Chondrocyte (in vitro differentiated cells): ENCODE results near the gene CREB5. TPM values are rescaled to one million over a fixed set of nuclear protein-coding genes. Genes with fewer than 3 reads are reported as not detected.

Experiments
- DNase-seq: peaks from one replicate; pipeline ENCODE4 v3.0.0; 2021; ENCODE audit warnings: mixed read lengths, low spot score
- H3K27ac Mint-ChIP-seq: one replicate; pipeline ENCODE4 v1.8.0; 2021; ENCODE audit warnings: mild to moderate bottlenecking, moderate library complexity, mixed read lengths; ENCODE audit not compliant: unreplicated experiment
- H3K27me3 Mint-ChIP-seq: 2 replicates; pipeline ENCODE4 v1.8.0; 2021; ENCODE audit warnings: low read depth, mixed read lengths
- H3K36me3 Mint-ChIP-seq: 2 replicates; pipeline ENCODE4 v1.8.0; 2021; ENCODE audit warnings: low read depth, mixed read lengths
- H3K4me1 Mint-ChIP-seq: 2 replicates; pipeline ENCODE4 v1.8.0; 2021; ENCODE audit warnings: low read depth, mild to moderate bottlenecking, mixed read lengths
- H3K4me3 Mint-ChIP-seq: one replicate; pipeline ENCODE4 v1.8.0; 2021; ENCODE audit warnings: mild to moderate bottlenecking, moderate library complexity, mixed read lengths; ENCODE audit not compliant: unreplicated experiment
- H3K9me3 Mint-ChIP-seq: 2 replicates; pipeline ENCODE4 v1.8.0; 2021; ENCODE audit warnings: low read depth, mixed read lengths
- total RNA-seq: library from RNA; stranded (reverse); gene quantifications from 3 replicates; pipeline ENCODE4 v1.2.1, GENCODE V29; 2021
- TF ChIP-seq, protein P1 (sequence below): fragments of 200-600 bp; sonication (generic); IDR thresholded peaks from 2 replicates; pipeline ENCODE4 v1.5.0; 2021; ENCODE audit warnings: antibody characterized with exemption, mild to moderate bottlenecking, moderate library complexity

CREB5 gene
- total RNA-seq, 1 donor from 2014 or later: 8.2 TPM

DNA sequence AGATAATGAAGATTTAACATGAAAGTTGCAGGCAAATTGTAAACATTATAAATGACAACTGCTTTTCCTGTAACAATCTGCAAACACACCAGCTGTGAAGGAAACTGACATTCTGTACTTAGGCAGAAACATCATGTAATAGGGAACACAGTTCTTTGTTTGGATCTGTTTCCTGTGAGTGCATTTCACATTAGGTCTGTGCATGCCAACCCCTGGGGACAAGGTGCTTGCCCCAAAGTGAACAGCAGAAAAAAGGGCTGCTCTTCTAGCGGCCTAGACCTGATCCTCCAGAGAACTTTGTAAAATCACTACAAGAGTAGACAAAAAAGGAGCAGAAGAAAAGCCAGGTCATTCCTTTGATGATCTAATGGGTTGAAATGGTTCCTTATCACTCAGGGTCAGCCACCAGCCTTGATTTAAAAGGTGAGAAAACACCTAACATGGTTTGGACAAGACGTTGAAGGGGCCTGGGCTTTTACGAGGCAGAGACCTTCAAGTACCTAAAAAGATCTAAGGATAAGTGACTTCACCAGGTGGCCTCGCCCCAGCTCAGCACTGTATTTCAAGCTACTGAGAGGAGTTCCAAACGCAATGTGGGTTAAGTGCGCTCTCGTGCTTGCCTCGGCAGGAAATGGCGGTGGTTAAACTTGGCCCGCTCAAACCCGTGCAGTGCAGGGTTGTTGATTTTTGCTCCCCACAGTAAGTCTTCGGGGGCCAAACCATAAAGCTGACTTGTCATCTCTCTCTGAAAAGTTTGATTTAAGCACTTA is 249.7 kb downstream of the CREB5 start:
- Mint-ChIP-seq H3K36me3 (peaks cover 14% of the 10 kb centered on the region), H3K9me3 (peaks cover 14% of the 10 kb centered on the region), H3K27me3 (peaks cover 7% of the 10 kb centered on the region), H3K27ac (no peak overlapping the region), H3K4me1 (no peaks in the 10 kb centered on the region), H3K4me3 (no peak overlapping the region)
- no peak for DNase-seq
- TF ChIP-seq, protein P1, sequence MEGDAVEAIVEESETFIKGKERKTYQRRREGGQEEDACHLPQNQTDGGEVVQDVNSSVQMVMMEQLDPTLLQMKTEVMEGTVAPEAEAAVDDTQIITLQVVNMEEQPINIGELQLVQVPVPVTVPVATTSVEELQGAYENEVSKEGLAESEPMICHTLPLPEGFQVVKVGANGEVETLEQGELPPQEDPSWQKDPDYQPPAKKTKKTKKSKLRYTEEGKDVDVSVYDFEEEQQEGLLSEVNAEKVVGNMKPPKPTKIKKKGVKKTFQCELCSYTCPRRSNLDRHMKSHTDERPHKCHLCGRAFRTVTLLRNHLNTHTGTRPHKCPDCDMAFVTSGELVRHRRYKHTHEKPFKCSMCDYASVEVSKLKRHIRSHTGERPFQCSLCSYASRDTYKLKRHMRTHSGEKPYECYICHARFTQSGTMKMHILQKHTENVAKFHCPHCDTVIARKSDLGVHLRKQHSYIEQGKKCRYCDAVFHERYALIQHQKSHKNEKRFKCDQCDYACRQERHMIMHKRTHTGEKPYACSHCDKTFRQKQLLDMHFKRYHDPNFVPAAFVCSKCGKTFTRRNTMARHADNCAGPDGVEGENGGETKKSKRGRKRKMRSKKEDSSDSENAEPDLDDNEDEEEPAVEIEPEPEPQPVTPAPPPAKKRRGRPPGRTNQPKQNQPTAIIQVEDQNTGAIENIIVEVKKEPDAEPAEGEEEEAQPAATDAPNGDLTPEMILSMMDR: no peak

DNA sequence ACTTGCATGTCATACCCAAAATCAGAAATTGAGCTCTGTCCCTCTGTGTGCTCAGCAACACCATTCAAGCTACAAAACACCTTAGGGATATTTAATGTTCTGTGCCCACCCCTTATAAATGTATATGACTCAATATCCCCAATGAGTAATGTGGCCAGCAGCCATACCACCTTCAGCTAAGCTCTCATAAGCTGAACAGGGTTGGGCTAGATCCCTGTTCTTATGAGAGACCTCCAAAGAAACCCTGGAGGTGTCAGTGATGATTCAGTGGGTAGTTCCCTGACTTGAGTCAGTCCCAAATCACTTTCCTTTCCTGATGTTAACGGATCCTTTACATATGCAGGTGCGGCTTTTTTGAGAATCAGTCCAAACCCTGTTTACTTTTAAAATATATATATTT is 253.8 kb downstream of the CREB5 start:
- no peaks in the 10 kb centered on the region for H3K4me1 Mint-ChIP-seq
- no peak for DNase-seq
- H3K36me3 Mint-ChIP-seq: peaks cover 7% of the 10 kb centered on the region
- no peak overlapping the region for H3K27ac Mint-ChIP-seq
- H3K9me3 Mint-ChIP-seq: peaks cover 4% of the 10 kb centered on the region
- H3K27me3 Mint-ChIP-seq: peaks cover 7% of the 10 kb centered on the region
- no peak overlapping the region for H3K4me3 Mint-ChIP-seq
- TF ChIP-seq, protein P1: no peak

DNA sequence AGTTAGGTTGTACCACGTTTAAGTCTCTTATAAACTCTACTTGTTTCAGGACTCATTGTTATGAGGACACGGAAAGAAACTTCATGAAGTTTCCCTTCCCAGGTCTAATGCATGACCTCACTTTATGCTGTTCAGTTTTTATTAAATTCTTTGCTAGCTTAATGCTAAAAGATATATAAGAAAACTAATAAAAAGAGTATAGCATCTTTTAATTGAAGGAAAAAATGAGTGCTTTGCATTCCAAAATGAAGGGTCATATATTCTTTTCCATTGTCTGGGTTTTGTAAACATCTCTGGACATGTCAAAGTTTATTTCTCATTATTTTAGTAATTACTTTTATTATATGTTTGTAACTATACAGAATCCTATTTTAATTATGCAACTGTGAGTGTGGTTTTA is 255.8 kb downstream of the CREB5 start:
- TF ChIP-seq, protein P1: no peak
- Mint-ChIP-seq H3K27me3 (peaks cover 7% of the 10 kb centered on the region), H3K9me3 (no peaks in the 10 kb centered on the region), H3K4me3 (no peak overlapping the region), H3K27ac (no peak overlapping the region), H3K4me1 (no peaks in the 10 kb centered on the region), H3K36me3 (peaks cover 2% of the 10 kb centered on the region)
- no peak for DNase-seq

DNA sequence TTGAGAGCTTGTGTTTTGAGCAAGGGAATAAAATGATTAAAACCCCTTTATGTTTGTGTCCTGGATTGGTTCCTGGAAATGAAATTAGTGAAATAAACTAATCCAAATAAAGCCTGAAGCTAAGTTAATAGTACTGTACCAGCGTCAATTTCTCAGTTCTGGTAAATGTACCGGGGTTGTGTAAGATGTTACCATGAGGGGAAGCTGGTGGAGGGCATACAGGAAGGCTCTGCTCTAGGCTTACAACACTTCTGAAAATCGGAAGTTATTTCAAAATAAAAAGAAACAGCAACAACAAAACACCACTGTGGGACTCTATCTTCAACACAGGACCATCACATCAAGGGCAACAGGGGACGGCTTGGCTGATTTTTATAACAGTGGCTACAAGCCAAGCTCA is 257.0 kb downstream of the CREB5 start:
- H3K4me3 Mint-ChIP-seq: no peak overlapping the region
- H3K9me3 Mint-ChIP-seq: no peaks in the 10 kb centered on the region

DNA sequence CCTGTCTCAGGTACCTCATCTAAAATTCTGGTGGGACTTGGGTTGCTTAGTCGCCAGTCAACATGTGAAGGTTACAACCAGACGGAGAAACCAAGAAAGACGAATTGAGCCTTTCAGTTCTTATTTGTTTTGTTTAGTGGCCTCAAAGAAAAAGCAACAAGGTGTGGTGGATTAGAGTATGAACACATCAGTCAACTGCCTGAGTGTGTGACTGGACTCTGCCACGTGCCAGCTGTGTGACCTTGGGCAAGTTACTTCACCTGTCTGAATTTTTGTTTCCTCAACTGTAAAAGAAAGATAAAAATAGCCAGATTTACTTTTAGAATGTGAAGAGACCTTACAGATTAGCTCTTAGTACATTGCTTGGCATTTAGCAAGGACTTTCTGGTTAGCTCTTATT is 259.2 kb downstream of the CREB5 start:
- no peaks in the 10 kb centered on the region for H3K27me3 Mint-ChIP-seq
- TF ChIP-seq, protein P1: no peak
- no peaks in the 10 kb centered on the region for H3K9me3 Mint-ChIP-seq
- no peak for DNase-seq
- H3K27ac Mint-ChIP-seq: no peak overlapping the region
- H3K4me1 Mint-ChIP-seq: no peaks in the 10 kb centered on the region
- no peaks in the 10 kb centered on the region for H3K36me3 Mint-ChIP-seq
- no peak overlapping the region for H3K4me3 Mint-ChIP-seq

More for the DNA sequence above, 257.0 kb downstream of the CREB5 start:
- H3K27ac Mint-ChIP-seq: no peak overlapping the region
- H3K4me1 Mint-ChIP-seq: no peaks in the 10 kb centered on the region
- TF ChIP-seq, protein P1: no peak
- no peak for DNase-seq
- H3K27me3 Mint-ChIP-seq: peaks cover 6% of the 10 kb centered on the region
- H3K36me3 Mint-ChIP-seq: peaks cover 2% of the 10 kb centered on the region
